HepG2 (cell line): ENCODE data around the gene LMAN1L. TPM values are rescaled to one million over a fixed set of nuclear protein-coding genes. Genes with fewer than 3 reads are reported as not detected.

ENCODE experiments used
- BCL3 ChIP-seq: sonication (generic); formaldehyde crosslinking; IDR thresholded peaks from 2 replicates; pipeline ENCODE4 v1.5.1; 2020; ENCODE audit warnings: mild to moderate bottlenecking, missing genetic modification reagents, moderate library complexity
- ELF4 ChIP-seq: sonication (generic); formaldehyde crosslinking; IDR thresholded peaks from 2 replicates; pipeline ENCODE4 v1.5.0; 2020; ENCODE audit warnings: missing genetic modification reagents, mild to moderate bottlenecking, moderate library complexity, borderline replicate concordance
- IRF2 ChIP-seq: IDR thresholded peaks from 2 replicates; pipeline ENCODE4 v1.6.1; 2018; ENCODE audit warnings: missing genetic modification reagents, missing compliant biosample characterization
- MAFK ChIP-seq, 2 experiments: IDR thresholded peaks in 1 of 2; conservative IDR thresholded peaks in 1 of 2; 2 replicates each; pipeline ENCODE4 v1.6.1; 2011; ENCODE audit warnings: improper control_type of control experiment in 2 of 2, low read length in 2 of 2
- MYNN ChIP-seq: sonication (generic); formaldehyde crosslinking; IDR thresholded peaks from 2 replicates; pipeline ENCODE4 v1.4.0; 2020; ENCODE audit warnings: mild to moderate bottlenecking, low read depth, missing genetic modification reagents
- PHF20 ChIP-seq: sonication (generic); formaldehyde crosslinking; IDR thresholded peaks from 2 replicates; pipeline ENCODE4 v1.5.0; 2020; ENCODE audit warnings: mild to moderate bottlenecking, missing genetic modification reagents
- POGZ ChIP-seq: sonication (generic); formaldehyde crosslinking; IDR thresholded peaks from 2 replicates; pipeline ENCODE4 v1.4.0; 2020; ENCODE audit warnings: mild to moderate bottlenecking, missing genetic modification reagents
- POLR2AphosphoS5 ChIP-seq: IDR thresholded peaks from 2 replicates; pipeline ENCODE4 v1.6.1; 2012; ENCODE audit warnings: low read depth, low read length
- RNF2 ChIP-seq: fragments of 450-650 bp; conservative IDR thresholded peaks from 2 replicates; pipeline ENCODE4 v1.6.1; 2016; ENCODE audit warnings: low read depth
- SAP130 ChIP-seq: IDR thresholded peaks from 2 replicates; pipeline ENCODE4 v1.6.1; 2016; ENCODE audit warnings: low read depth
- SCMH1 ChIP-seq: sonication (generic); formaldehyde crosslinking; IDR thresholded peaks from 2 replicates; pipeline ENCODE4 v1.9.0; 2021; ENCODE audit warnings: missing genetic modification reagents, mild to moderate bottlenecking, borderline replicate concordance
- SETDB1 ChIP-seq: sonication (generic); formaldehyde crosslinking; IDR thresholded peaks from 2 replicates; pipeline ENCODE4 v1.5.1; 2020; ENCODE audit warnings: missing genetic modification reagents, mild to moderate bottlenecking, borderline replicate concordance
- SIX1 ChIP-seq: sonication (generic); formaldehyde crosslinking; IDR thresholded peaks from 2 replicates; pipeline ENCODE4 v1.4.0; 2020; ENCODE audit warnings: missing genetic modification reagents, borderline replicate concordance
- SNAI1 ChIP-seq: sonication (generic); formaldehyde crosslinking; IDR thresholded peaks from 2 replicates; pipeline ENCODE4 v1.5.0; 2020; ENCODE audit warnings: mild to moderate bottlenecking, missing genetic modification reagents, borderline replicate concordance
- SUZ12 ChIP-seq: fragments of 150-350 bp; IDR thresholded peaks from 2 replicates; pipeline ENCODE4 v1.6.1; 2014; ENCODE audit warnings: low read depth, low read length
- TBX3 ChIP-seq: fragments of 450-650 bp; IDR thresholded peaks from 2 replicates; pipeline ENCODE4 v1.6.1; 2017; ENCODE audit warnings: antibody characterized with exemption, mild to moderate bottlenecking, inconsistent platforms, borderline replicate concordance
- THRA ChIP-seq: sonication (generic); formaldehyde crosslinking; IDR thresholded peaks from 2 replicates; pipeline ENCODE4 v1.4.0; 2020; ENCODE audit warnings: missing genetic modification reagents, borderline replicate concordance
- ZBTB7B ChIP-seq: sonication (generic); formaldehyde crosslinking; IDR thresholded peaks from 2 replicates; pipeline ENCODE4 v1.4.0; 2020; ENCODE audit warnings: missing genetic modification reagents
- ZFAT ChIP-seq: sonication (generic); formaldehyde crosslinking; conservative IDR thresholded peaks from 2 replicates; pipeline ENCODE4 v1.8.1; 2023; ENCODE audit warnings: missing genetic modification reagents, inconsistent platforms
- ZFP62 ChIP-seq: sonication (generic); formaldehyde crosslinking; IDR thresholded peaks from 2 replicates; pipeline ENCODE4 v1.4.0; 2020; ENCODE audit warnings: missing genetic modification reagents
- ZNF274 ChIP-seq: sonication (generic); formaldehyde crosslinking; IDR thresholded peaks from 2 replicates; pipeline ENCODE4 v1.5.1; 2020; ENCODE audit warnings: mild to moderate bottlenecking, missing genetic modification reagents
- ZNF3 ChIP-seq: IDR thresholded peaks from 2 replicates; pipeline ENCODE4 v1.7.0; 2017; ENCODE audit warnings: inconsistent platforms
- ZNF432 ChIP-seq: sonication (generic); formaldehyde crosslinking; IDR thresholded peaks from 2 replicates; pipeline ENCODE4 v1.5.0; 2020; ENCODE audit warnings: missing genetic modification reagents, mild to moderate bottlenecking, borderline replicate concordance
- ZNF580 ChIP-seq: IDR thresholded peaks from 2 replicates; pipeline ENCODE4 v1.6.1; 2016; ENCODE audit warnings: low read depth, borderline replicate concordance
- ZNF720 ChIP-seq: sonication (generic); formaldehyde crosslinking; IDR thresholded peaks from 2 replicates; pipeline ENCODE4 v1.4.0; 2020; ENCODE audit warnings: missing genetic modification reagents
- polyA plus RNA-seq, 8 experiments: library from polyadenylated mRNA; depleted of rRNA in 3 of 8; stranded (reverse) in 7 of 8; unstranded in 1 of 8; fragments of >200 nt; fragmentation: Illumina TruSeq in 4 of 8; extraction: Trizol in 4 of 8; gene quantifications; 2 replicates each; pipeline versions ENCODE4 v1.2.1 to v1.2.3, GENCODE V29; 2011 to 2016; ENCODE audit warnings: low read depth in 4 of 8, missing spikeins in 1 of 8, mixed read lengths in 1 of 8; ENCODE audit not compliant: insufficient read depth in 1 of 8
- total RNA-seq, 5 experiments: library from RNA; depleted of rRNA; stranded (reverse); fragments of >200 nt; fragmentation: Illumina TruSeq; extraction: Trizol; gene quantifications; 2 replicates each; pipeline ENCODE4 v1.2.3, GENCODE V29; 2016; ENCODE audit warnings: low read depth in 1 of 5

The LMAN1L gene
- total and polyA plus RNA-seq, 2 of the 13 experiments (the other 11 are each of a cell fraction or from before 2014, with no cell fraction given), result not detected

- 0 out of 2 replicates have a peak, but pooled peaks have one; percentile 10 for TF ChIP-seq ZNF580 (CRISPR knock-in tag)
- TF ChIP-seq RNF2, result no peak
- TF ChIP-seq IRF2 (CRISPR knock-in tag), result no peak
- TF ChIP-seq TBX3, result no peak
- TF ChIP-seq THRA (CRISPR knock-in tag), result no peak
- TF ChIP-seq ZFAT (CRISPR knock-in tag), result no peak
- TF ChIP-seq ZNF274 (CRISPR knock-in tag), result no peak
- TF ChIP-seq SNAI1 (CRISPR knock-in tag), result no peak
- TF ChIP-seq SIX1 (CRISPR knock-in tag), result no peak
- no peak for TF ChIP-seq MAFK (conservative IDR thresholded peaks at IDR 0.05 in 1 of 2, IDR thresholded peaks at IDR 0.05 in 1 of 2; ENCODE audit: low read length in 2 of 2)
- no peak for TF ChIP-seq MYNN
- no peak for TF ChIP-seq ZNF432 (CRISPR knock-in tag)
- TF ChIP-seq PHF20 (CRISPR knock-in tag), result no peak
- peak; percentile 58; the same call in 1 of the 2 replicates for TF ChIP-seq ZBTB7B (CRISPR knock-in tag)
- peak; percentile 89 for TF ChIP-seq ZNF3 (CRISPR knock-in tag)
- TF ChIP-seq SCMH1 (CRISPR knock-in tag), result no peak
- no peak for TF ChIP-seq SETDB1 (CRISPR knock-in tag)
- no peak for TF ChIP-seq SUZ12
- TF ChIP-seq ZFP62, result no peak
- TF ChIP-seq SAP130, result no peak
- no peak for TF ChIP-seq ZNF720 (CRISPR knock-in tag)
- TF ChIP-seq ELF4, result no peak
- no peak for TF ChIP-seq POGZ (CRISPR knock-in tag)
- TF ChIP-seq POLR2AphosphoS5, result no peak
- TF ChIP-seq BCL3 (CRISPR knock-in tag), result no peak
These were observed 61.3 kb downstream of the LMAN1L start (continued) for GRCh38 chr15:74873756-74874424.
